GM18909 (cell line): ENCODE results near the gene SIRT4.

Experiments
- ATAC-seq: cut with Tn5 transposase; IDR thresholded peaks from one replicate; pipeline ENCODE4 v1.9.1; 2021; ENCODE audit warnings: mild to moderate bottlenecking; ENCODE audit not compliant: unreplicated experiment, poor library complexity

The SIRT4 gene

GRCh38 chr12:120278137-120279069 is 23.7 kb upstream of the SIRT4 start:
- no peak for ATAC-seq

GRCh38 chr12:120283318-120283717 is 18.8 kb upstream of the SIRT4 start:
- no peak for ATAC-seq

GRCh38 chr12:120284381-120284780 is 17.7 kb upstream of the SIRT4 start:
- no peak for ATAC-seq

GRCh38 chr12:120286768-120287490 is 15.2 kb upstream of the SIRT4 start:
- ATAC-seq, result no peak

- ATAC-seq, result no peak
Measured at GRCh38 chr12:120287491-120287890, 14.6 kb upstream of the SIRT4 start.

GRCh38 chr12:120290609-120291305 is 11.4 kb upstream of the SIRT4 start:
- ATAC-seq, result no peak

GRCh38 chr12:120292411-120292660 is 9.8 kb upstream of the SIRT4 start:
- no peak for ATAC-seq

- ATAC-seq, result peak; percentile 51
Measured at GRCh38 chr12:120292661-120293531, 9.2 kb upstream of the SIRT4 start, which contains the start of gene RNU4-1. TSS of gene RNU4-1 (minus strand) at chr12:120293237.

GRCh38 chr12:120314220-120314619 is 12.1 kb downstream of the SIRT4 start:
- ATAC-seq, result no peak

GRCh38 chr12:120316798-120317223 is 14.7 kb downstream of the SIRT4 start:
- ATAC-seq, result no peak

GRCh38 chr12:120317224-120318105 is 15.3 kb downstream of the SIRT4 start:
- ATAC-seq, result peak; percentile 99

GRCh38 chr12:120321382-120322202 is 19.5 kb downstream of the SIRT4 start:
- ATAC-seq, result no peak

- no peak for ATAC-seq
Measured at GRCh38 chr12:120323772-120324171, 21.7 kb downstream of the SIRT4 start.

- ATAC-seq, result no peak
Measured at GRCh38 chr12:120324841-120325417, 22.8 kb downstream of the SIRT4 start.

GRCh38 chr12:120327593-120327992 is 25.5 kb downstream of the SIRT4 start, which contains the start of gene PLA2G1B:
TSS of gene PLA2G1B (minus strand) at chr12:120327779. CDS start at chr12:120327753, 26 bp downstream.
- no peak for ATAC-seq

- no peak for ATAC-seq
Measured at GRCh38 chr12:120328228-120328627, 26.1 kb downstream of the SIRT4 start.

GRCh38 chr12:120331390-120331789 is 29.3 kb downstream of the SIRT4 start:
- ATAC-seq, result no peak

- ATAC-seq, result no peak
Measured at GRCh38 chr12:120332041-120332440, 29.9 kb downstream of the SIRT4 start.
